ENCODE measurements around the gene SCNN1B. TPM values are rescaled to one million over a fixed set of nuclear protein-coding genes. Genes with fewer than 3 reads are reported as not detected.

The SCNN1B gene
- total and polyA plus RNA-seq, 4 experiments from 2014 or later = not detected

Other genes starting within 250 kb of the SCNN1B start
- gene USP31, start 152.8 kb upstream of the SCNN1B start, total RNA-seq = 1 to 10 TPM; 4.9 to 5.0 TPM
- under 1 TPM; 0.07 to 0.99 TPM for gene USP31, start 152.8 kb upstream of the SCNN1B start, polyA plus RNA-seq
- gene SCNN1G, start 119.6 kb upstream of the SCNN1B start, total RNA-seq = not detected
- gene SCNN1G, start 119.6 kb upstream of the SCNN1B start, polyA plus RNA-seq = not detected
- gene COG7, start 150.9 kb downstream of the SCNN1B start, total RNA-seq = 10 to 100 TPM; 19.7 to 24.7 TPM
- 10 to 100 TPM; 11.4 to 13.0 TPM for gene COG7, start 150.9 kb downstream of the SCNN1B start, polyA plus RNA-seq
- gene GGA2, start 208.2 kb downstream of the SCNN1B start, total RNA-seq = 100 to 1,000 TPM; 114 to 118 TPM
- gene GGA2, start 208.2 kb downstream of the SCNN1B start, polyA plus RNA-seq = 10 to 100 TPM; 49.2 to 49.6 TPM

Measured in CD4-positive, alpha-beta memory T cell (primary cell).